ENCODE data around the gene SLC44A4. TPM values are rescaled to one million over a fixed set of nuclear protein-coding genes. Genes with fewer than 3 reads are reported as not detected.

The SLC44A4 gene
- polyA plus RNA-seq, 1 of the 3 experiments (the other 2 are of a cell fraction) = 0.26 TPM

GRCh38 chr6:31876357-31876756, 2.4 kb downstream of the SLC44A4 start:
- Histone ChIP-seq H3K4me1 (ENCODE audit: control insufficient read depth in 1 of 2, insufficient read depth in 2 of 2, low read depth in 1 of 2, low read length in 1 of 2) (no peaks in the 10 kb centered on the region), H3K27ac (ENCODE audit: low read depth in 2 of 2, low read length in 1 of 2) (no peak overlapping the region), H3K36me3 (replicated peaks in 1 of 2; ENCODE audit: control insufficient read depth in 1 of 2, insufficient read depth in 2 of 2, low read length in 1 of 2) (peaks cover 0 to 17% of the 10 kb centered on the region in 2 experiments), H3K27me3 (ENCODE audit: insufficient read depth) (no peaks in the 10 kb centered on the region), H3F3A (replicated peaks; ENCODE audit: insufficient read depth) (no peaks in the 10 kb centered on the region), H4K20me1 (ENCODE audit: insufficient read depth) (no peaks in the 10 kb centered on the region), H3K79me2 (ENCODE audit: insufficient read depth) (no peaks in the 10 kb centered on the region), H3K9me2 (no peaks in the 10 kb centered on the region), H3K4me2 (no peak overlapping the region), H3K9ac (no peak overlapping the region), H3K4me3 (ENCODE audit: low read depth in 2 of 2, low read length in 1 of 2) (no peak overlapping the region), H3K9me3 (no peaks in the 10 kb centered on the region), H2AFZ (ENCODE audit: low read depth) (no peak overlapping the region)
- TF ChIP-seq EP300 (IDR thresholded peaks at IDR 0.05; ENCODE audit: borderline replicate concordance in 1 of 2, low read depth in 1 of 2, low read length in 1 of 2) (no peak), TEAD4 (IDR thresholded peaks at IDR 0.05; ENCODE audit: borderline replicate concordance, insufficient read depth) (no peak), FOSL2 (IDR thresholded peaks at IDR 0.05; ENCODE audit: borderline replicate concordance, low read depth) (no peak), MAX (IDR thresholded peaks at IDR 0.05; ENCODE audit: low read depth) (no peak), MXI1 (IDR thresholded peaks at IDR 0.05; ENCODE audit: low read depth, low read length) (no peak), MEF2A (IDR thresholded peaks at IDR 0.05; ENCODE audit: borderline replicate concordance, low read depth) (no peak), ZBTB33 (IDR thresholded peaks at IDR 0.05; ENCODE audit: borderline replicate concordance, low read depth) (no peak), GATA2 (CRISPR knock-in tag; IDR thresholded peaks at IDR 0.05) (no peak), FOXJ3 (CRISPR knock-in tag; IDR thresholded peaks at IDR 0.05) (no peak), NRF1 (IDR thresholded peaks at IDR 0.05; ENCODE audit: low read depth, low read length) (no peak), JUND (IDR thresholded peaks at IDR 0.05) (no peak), RFX5 (IDR thresholded peaks at IDR 0.05; ENCODE audit: low read length) (no peak), RXRA (IDR thresholded peaks at IDR 0.05; ENCODE audit: borderline replicate concordance, low read depth) (no peak)
- TF ChIP-seq, protein P1, sequence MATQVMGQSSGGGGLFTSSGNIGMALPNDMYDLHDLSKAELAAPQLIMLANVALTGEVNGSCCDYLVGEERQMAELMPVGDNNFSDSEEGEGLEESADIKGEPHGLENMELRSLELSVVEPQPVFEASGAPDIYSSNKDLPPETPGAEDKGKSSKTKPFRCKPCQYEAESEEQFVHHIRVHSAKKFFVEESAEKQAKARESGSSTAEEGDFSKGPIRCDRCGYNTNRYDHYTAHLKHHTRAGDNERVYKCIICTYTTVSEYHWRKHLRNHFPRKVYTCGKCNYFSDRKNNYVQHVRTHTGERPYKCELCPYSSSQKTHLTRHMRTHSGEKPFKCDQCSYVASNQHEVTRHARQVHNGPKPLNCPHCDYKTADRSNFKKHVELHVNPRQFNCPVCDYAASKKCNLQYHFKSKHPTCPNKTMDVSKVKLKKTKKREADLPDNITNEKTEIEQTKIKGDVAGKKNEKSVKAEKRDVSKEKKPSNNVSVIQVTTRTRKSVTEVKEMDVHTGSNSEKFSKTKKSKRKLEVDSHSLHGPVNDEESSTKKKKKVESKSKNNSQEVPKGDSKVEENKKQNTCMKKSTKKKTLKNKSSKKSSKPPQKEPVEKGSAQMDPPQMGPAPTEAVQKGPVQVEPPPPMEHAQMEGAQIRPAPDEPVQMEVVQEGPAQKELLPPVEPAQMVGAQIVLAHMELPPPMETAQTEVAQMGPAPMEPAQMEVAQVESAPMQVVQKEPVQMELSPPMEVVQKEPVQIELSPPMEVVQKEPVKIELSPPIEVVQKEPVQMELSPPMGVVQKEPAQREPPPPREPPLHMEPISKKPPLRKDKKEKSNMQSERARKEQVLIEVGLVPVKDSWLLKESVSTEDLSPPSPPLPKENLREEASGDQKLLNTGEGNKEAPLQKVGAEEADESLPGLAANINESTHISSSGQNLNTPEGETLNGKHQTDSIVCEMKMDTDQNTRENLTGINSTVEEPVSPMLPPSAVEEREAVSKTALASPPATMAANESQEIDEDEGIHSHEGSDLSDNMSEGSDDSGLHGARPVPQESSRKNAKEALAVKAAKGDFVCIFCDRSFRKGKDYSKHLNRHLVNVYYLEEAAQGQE (IDR thresholded peaks at IDR 0.05; ENCODE audit: low read depth, low read length) = no peak
- TF ChIP-seq, protein P2, sequence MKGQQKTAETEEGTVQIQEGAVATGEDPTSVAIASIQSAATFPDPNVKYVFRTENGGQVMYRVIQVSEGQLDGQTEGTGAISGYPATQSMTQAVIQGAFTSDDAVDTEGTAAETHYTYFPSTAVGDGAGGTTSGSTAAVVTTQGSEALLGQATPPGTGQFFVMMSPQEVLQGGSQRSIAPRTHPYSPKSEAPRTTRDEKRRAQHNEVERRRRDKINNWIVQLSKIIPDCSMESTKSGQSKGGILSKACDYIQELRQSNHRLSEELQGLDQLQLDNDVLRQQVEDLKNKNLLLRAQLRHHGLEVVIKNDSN (IDR thresholded peaks at IDR 0.05; ENCODE audit: borderline replicate concordance, low read depth) = no peak
- TF ChIP-seq, protein P3, sequence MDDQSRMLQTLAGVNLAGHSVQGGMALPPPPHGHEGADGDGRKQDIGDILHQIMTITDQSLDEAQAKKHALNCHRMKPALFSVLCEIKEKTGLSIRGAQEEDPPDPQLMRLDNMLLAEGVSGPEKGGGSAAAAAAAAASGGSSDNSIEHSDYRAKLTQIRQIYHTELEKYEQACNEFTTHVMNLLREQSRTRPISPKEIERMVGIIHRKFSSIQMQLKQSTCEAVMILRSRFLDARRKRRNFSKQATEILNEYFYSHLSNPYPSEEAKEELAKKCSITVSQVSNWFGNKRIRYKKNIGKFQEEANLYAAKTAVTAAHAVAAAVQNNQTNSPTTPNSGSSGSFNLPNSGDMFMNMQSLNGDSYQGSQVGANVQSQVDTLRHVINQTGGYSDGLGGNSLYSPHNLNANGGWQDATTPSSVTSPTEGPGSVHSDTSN (IDR thresholded peaks at IDR 0.05) = no peak
- ChIA-PET CTCF (interaction anchor here (1.0 to 2.3 kb wide), 3 partner anchors 12 to 196 kb away, joined by 3 to 16 read pairs (median 5); no protein-coding TSS in a partner anchor), POLR2A (no interaction called here)
- no peak for DNase-seq
- WGBS (ENCODE audit: low lambda C conversion rate) = 81% methylated on average over 7 of the region's 7 CpGs
